Ishikawa (cell line): ENCODE results near the gene PLXNA4.

ENCODE experiments used
- CEBPB ChIP-seq: IDR thresholded peaks from 2 replicates; pipeline ENCODE4 v1.6.1; 2012
- CREB1 ChIP-seq: IDR thresholded peaks from 2 replicates; pipeline ENCODE4 v1.6.1; 2012; ENCODE audit warnings: low read depth
- EGR1 ChIP-seq: IDR thresholded peaks from 2 replicates; pipeline ENCODE4 v1.6.1; 2012
- EP300 ChIP-seq: IDR thresholded peaks from 2 replicates; pipeline ENCODE4 v1.6.1; 2012; ENCODE audit warnings: borderline replicate concordance
- FOXM1 ChIP-seq: IDR thresholded peaks from 2 replicates; pipeline ENCODE4 v1.6.1; 2012; ENCODE audit warnings: low read depth, borderline replicate concordance
- NFIC ChIP-seq: IDR thresholded peaks from 2 replicates; pipeline ENCODE4 v1.6.1; 2012
- RAD21 ChIP-seq: IDR thresholded peaks from 2 replicates; pipeline ENCODE4 v1.6.1; 2012; ENCODE audit warnings: low read depth
- TAF1 ChIP-seq: IDR thresholded peaks from 2 replicates; pipeline ENCODE4 v1.6.1; 2012; ENCODE audit warnings: low read depth, mild to moderate bottlenecking
- TCF12 ChIP-seq: IDR thresholded peaks from 2 replicates; pipeline ENCODE4 v1.6.1; 2012; ENCODE audit warnings: low read depth
- TEAD4 ChIP-seq: IDR thresholded peaks from 2 replicates; pipeline ENCODE4 v1.6.1; 2012
- YY1 ChIP-seq: IDR thresholded peaks from 2 replicates; pipeline ENCODE4 v1.6.1; 2012; ENCODE audit warnings: low read depth
- ZBTB7A ChIP-seq: IDR thresholded peaks from 2 replicates; pipeline ENCODE4 v1.6.1; 2012; ENCODE audit warnings: low read depth
- TF ChIP-seq, protein P1 (sequence below): IDR thresholded peaks from 2 replicates; pipeline ENCODE4 v1.6.1; 2012; ENCODE audit warnings: low read depth, mild to moderate bottlenecking
- TF ChIP-seq, protein P2 (sequence below): IDR thresholded peaks from 2 replicates; pipeline ENCODE4 v1.6.1; 2012
- TF ChIP-seq, protein P3 (sequence below): IDR thresholded peaks from 2 replicates; pipeline ENCODE4 v1.6.1; 2012

Gene PLXNA4

DNA sequence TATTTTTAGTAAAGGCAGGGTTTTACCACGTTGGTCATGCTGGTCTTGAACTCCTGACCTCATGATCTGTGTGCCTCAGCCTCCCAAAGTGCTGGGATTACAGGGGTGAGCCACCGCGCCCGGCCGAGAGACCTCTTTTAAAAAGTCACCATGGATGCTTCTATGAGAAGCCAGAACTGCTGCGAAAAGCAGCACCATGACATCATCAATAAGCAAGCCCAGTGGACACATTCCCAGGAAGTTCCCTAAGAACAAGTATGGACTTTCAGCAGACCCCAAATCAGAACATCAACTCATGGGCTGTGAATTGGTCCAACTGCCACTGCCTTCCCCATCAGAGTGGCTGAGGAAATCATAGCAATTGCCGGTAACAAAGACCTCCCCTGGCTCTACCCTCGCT lies 93.4 kb downstream of the PLXNA4 start:
- TF ChIP-seq RAD21 (no peak), ZBTB7A (no peak), NFIC (no peak)

DNA sequence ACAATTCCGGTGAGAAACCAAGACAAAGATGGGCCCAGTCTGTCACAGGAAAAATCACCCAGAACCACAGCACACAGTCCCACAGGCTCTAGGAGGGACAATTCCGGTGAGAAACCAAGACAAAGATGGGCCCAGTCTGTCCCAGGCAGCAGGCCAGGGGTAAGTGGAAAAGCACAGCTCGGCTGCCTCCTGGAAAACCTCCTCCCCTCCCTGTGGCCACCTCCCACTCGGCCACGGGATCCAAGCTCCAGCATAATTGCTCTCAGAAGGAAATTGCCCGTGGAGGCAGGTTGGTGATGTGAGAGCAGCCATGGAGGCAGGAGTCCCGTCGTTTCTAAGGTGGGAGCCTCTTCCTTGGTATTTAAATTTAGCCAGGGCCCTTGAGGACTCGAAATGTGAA lies 95.7 kb downstream of the PLXNA4 start:
- TF ChIP-seq FOXM1, result no peak
- no peak for TF ChIP-seq NFIC
- TF ChIP-seq CEBPB, result no peak
- no peak for TF ChIP-seq YY1
- TF ChIP-seq EP300, result no peak
- no peak for TF ChIP-seq EGR1
- TF ChIP-seq TEAD4, result no peak
- TF ChIP-seq, protein P1, sequence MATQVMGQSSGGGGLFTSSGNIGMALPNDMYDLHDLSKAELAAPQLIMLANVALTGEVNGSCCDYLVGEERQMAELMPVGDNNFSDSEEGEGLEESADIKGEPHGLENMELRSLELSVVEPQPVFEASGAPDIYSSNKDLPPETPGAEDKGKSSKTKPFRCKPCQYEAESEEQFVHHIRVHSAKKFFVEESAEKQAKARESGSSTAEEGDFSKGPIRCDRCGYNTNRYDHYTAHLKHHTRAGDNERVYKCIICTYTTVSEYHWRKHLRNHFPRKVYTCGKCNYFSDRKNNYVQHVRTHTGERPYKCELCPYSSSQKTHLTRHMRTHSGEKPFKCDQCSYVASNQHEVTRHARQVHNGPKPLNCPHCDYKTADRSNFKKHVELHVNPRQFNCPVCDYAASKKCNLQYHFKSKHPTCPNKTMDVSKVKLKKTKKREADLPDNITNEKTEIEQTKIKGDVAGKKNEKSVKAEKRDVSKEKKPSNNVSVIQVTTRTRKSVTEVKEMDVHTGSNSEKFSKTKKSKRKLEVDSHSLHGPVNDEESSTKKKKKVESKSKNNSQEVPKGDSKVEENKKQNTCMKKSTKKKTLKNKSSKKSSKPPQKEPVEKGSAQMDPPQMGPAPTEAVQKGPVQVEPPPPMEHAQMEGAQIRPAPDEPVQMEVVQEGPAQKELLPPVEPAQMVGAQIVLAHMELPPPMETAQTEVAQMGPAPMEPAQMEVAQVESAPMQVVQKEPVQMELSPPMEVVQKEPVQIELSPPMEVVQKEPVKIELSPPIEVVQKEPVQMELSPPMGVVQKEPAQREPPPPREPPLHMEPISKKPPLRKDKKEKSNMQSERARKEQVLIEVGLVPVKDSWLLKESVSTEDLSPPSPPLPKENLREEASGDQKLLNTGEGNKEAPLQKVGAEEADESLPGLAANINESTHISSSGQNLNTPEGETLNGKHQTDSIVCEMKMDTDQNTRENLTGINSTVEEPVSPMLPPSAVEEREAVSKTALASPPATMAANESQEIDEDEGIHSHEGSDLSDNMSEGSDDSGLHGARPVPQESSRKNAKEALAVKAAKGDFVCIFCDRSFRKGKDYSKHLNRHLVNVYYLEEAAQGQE, result no peak
- no peak for TF ChIP-seq RAD21
- TF ChIP-seq CREB1, result no peak
- no peak for TF ChIP-seq TCF12
- TF ChIP-seq, protein P2, sequence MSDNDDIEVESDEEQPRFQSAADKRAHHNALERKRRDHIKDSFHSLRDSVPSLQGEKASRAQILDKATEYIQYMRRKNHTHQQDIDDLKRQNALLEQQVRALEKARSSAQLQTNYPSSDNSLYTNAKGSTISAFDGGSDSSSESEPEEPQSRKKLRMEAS, result no peak
- no peak for TF ChIP-seq TAF1
- no peak for TF ChIP-seq ZBTB7A

DNA sequence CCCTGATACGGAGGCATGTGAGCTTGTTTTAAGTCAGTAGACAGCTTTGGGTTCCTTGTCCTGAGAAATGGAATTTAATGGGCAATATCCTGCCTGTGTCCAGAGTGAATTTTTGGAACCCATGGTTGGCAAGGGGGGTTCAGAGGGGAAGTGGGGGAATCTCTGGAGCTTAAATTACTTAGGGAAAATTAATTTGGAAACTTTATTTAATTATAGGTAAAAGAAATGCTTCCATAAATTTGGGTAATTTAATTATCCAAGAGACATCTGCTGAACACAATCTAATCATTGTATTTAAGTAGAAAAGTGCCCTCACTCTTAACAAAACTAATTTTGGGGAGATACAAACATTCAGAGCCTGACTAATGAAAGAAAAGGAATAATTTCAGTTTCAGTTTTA lies 99.7 kb downstream of the PLXNA4 start:
- TF ChIP-seq EP300, result no peak
- no peak for TF ChIP-seq CEBPB
- no peak for TF ChIP-seq EGR1
- no peak for TF ChIP-seq YY1
- TF ChIP-seq, protein P1, result no peak
- TF ChIP-seq, protein P2, result no peak
- TF ChIP-seq FOXM1, result no peak
- no peak for TF ChIP-seq TAF1
- no peak for TF ChIP-seq NFIC
- no peak for TF ChIP-seq RAD21
- no peak for TF ChIP-seq ZBTB7A
- TF ChIP-seq TCF12, result no peak
- TF ChIP-seq, protein P3, sequence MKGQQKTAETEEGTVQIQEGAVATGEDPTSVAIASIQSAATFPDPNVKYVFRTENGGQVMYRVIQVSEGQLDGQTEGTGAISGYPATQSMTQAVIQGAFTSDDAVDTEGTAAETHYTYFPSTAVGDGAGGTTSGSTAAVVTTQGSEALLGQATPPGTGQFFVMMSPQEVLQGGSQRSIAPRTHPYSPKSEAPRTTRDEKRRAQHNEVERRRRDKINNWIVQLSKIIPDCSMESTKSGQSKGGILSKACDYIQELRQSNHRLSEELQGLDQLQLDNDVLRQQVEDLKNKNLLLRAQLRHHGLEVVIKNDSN, result no peak
- TF ChIP-seq TEAD4, result no peak
- TF ChIP-seq CREB1, result no peak

DNA sequence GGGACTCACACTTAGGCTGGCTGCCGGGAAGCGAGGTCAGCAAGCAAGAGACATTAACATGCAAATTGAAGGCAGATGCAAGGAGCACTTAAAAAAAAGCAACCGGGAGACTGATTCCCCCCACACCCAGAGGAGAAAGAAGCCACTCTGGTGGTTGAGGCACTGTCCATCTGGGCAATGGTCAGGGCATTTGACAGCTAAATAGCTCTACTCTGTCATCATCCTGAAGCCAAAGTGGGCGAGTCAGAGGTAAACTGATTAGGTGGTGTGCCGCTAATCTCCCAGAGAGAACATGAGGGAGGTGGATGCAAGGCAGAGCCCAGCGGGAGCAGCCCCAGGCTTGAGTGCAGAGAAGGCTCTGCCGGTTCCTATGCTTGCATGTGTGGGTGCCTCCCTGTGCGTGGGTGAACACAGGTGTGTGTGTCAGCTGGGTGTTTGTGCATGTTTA lies 100.6 kb downstream of the PLXNA4 start:
- no peak for TF ChIP-seq ZBTB7A
- no peak for TF ChIP-seq TCF12
- TF ChIP-seq EP300, result no peak
- no peak for TF ChIP-seq YY1
- TF ChIP-seq, protein P1, result no peak
- no peak for TF ChIP-seq TAF1
- TF ChIP-seq TEAD4, result no peak
- TF ChIP-seq RAD21, result no peak
- TF ChIP-seq CEBPB, result no peak
- no peak for TF ChIP-seq CREB1
- no peak for TF ChIP-seq NFIC

DNA sequence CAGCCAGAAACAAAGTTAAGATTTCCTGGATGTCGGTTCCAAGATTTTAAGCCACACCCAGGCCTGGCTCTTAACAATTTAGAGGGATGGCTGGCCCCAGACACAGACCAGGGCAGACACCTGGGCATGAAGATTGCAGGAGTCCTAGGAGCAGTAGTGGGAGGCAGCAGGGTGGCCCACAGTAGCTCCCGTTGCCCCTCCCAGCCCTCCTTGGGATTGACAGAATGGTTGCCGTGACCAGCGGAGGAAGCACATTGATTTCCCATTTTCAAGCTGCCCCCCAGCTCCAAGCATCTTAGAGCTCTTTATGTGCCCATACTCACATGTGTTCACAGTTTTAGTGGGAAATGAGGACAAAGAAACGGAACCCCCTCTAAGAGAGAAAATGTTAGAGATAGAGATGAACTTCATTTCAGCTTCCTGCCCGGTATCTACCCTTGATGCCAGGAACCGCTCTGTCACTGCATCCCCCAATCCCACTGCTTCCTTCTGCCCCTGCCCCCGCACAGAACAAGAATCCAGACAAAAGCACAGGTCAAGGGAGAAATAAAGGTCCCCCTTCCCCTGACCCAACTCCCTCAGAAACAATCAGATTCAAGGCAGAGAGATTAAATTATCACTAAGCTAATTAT lies 101.1 kb downstream of the PLXNA4 start:
- TF ChIP-seq ZBTB7A, result no peak
- TF ChIP-seq RAD21, result no peak
- TF ChIP-seq, protein P1, result no peak
- no peak for TF ChIP-seq EGR1
- TF ChIP-seq, protein P2, result no peak
- TF ChIP-seq TCF12, result no peak
- no peak for TF ChIP-seq EP300
- no peak for TF ChIP-seq CEBPB
- no peak for TF ChIP-seq YY1
- no peak for TF ChIP-seq CREB1
- TF ChIP-seq, protein P3, result no peak
- TF ChIP-seq TEAD4, result no peak
